HepG2 (cell line): ENCODE results near the gene CARD9. TPM values are rescaled to one million over a fixed set of nuclear protein-coding genes. Genes with fewer than 3 reads are reported as not detected.

Experiments used
- FOXP4 ChIP-seq: sonication (generic); formaldehyde crosslinking; IDR thresholded peaks from 2 replicates; pipeline ENCODE4 v1.4.0; 2020; ENCODE audit warnings: missing genetic modification reagents
- GABPA ChIP-seq, 2 experiments: IDR thresholded peaks; 2 replicates each; pipeline ENCODE4 v1.6.1; 2011 to 2016; ENCODE audit warnings: low read depth in 2 of 2, low read length in 1 of 2, missing biosample characterization in 1 of 2, missing genetic modification characterization in 1 of 2
- ISX ChIP-seq: sonication (generic); formaldehyde crosslinking; conservative IDR thresholded peaks from 2 replicates; pipeline ENCODE4 v1.5.0; 2020; ENCODE audit warnings: missing genetic modification reagents
- KLF11 ChIP-seq: IDR thresholded peaks from 2 replicates; pipeline ENCODE4 v1.6.1; 2016; ENCODE audit warnings: missing compliant biosample characterization
- KMT2B ChIP-seq: IDR thresholded peaks from 2 replicates; pipeline ENCODE4 v1.6.1; 2016; ENCODE audit warnings: missing genetic modification reagents, missing compliant biosample characterization
- MATR3 ChIP-seq: sonication (generic); formaldehyde crosslinking; IDR thresholded peaks from 2 replicates; pipeline ENCODE4 v1.4.0; 2020; ENCODE audit warnings: missing genetic modification reagents
- PCBP1 ChIP-seq: fragments of 200-400 bp; formaldehyde crosslinking; IDR thresholded peaks from 2 replicates; pipeline ENCODE4 v1.6.1; 2017; ENCODE audit warnings: mild to moderate bottlenecking, low read depth, low read length, borderline replicate concordance
- ZBTB20 ChIP-seq: sonication (generic); formaldehyde crosslinking; IDR thresholded peaks from 2 replicates; pipeline ENCODE4 v1.8.1; 2023; ENCODE audit warnings: missing genetic modification reagents, low read depth, mild to moderate bottlenecking, borderline replicate concordance
- ZBTB37 ChIP-seq: sonication (generic); formaldehyde crosslinking; IDR thresholded peaks from 2 replicates; pipeline ENCODE4 v1.4.0; 2020; ENCODE audit warnings: mild to moderate bottlenecking, missing genetic modification reagents
- ZNF121 ChIP-seq: sonication (generic); formaldehyde crosslinking; IDR thresholded peaks from 2 replicates; pipeline ENCODE4 v1.5.0; 2020; ENCODE audit warnings: mild to moderate bottlenecking, missing genetic modification reagents
- ZNF770 ChIP-seq: sonication (generic); formaldehyde crosslinking; IDR thresholded peaks from 2 replicates; pipeline ENCODE4 v1.5.0; 2020; ENCODE audit warnings: mild to moderate bottlenecking, missing genetic modification reagents
- ZSCAN20 ChIP-seq: sonication (generic); formaldehyde crosslinking; IDR thresholded peaks from 2 replicates; pipeline ENCODE4 v1.4.0; 2020; ENCODE audit warnings: missing genetic modification reagents, mild to moderate bottlenecking, borderline replicate concordance
- polyA plus RNA-seq, 8 experiments: library from polyadenylated mRNA; depleted of rRNA in 3 of 8; stranded (reverse) in 7 of 8; unstranded in 1 of 8; fragments of >200 nt; fragmentation: Illumina TruSeq in 4 of 8; extraction: Trizol in 4 of 8; gene quantifications; 2 replicates each; pipeline versions ENCODE4 v1.2.1 to v1.2.3, GENCODE V29; 2011 to 2016; ENCODE audit warnings: low read depth in 4 of 8, missing spikeins in 1 of 8, mixed read lengths in 1 of 8; ENCODE audit not compliant: insufficient read depth in 1 of 8
- total RNA-seq, 5 experiments: library from RNA; depleted of rRNA; stranded (reverse); fragments of >200 nt; fragmentation: Illumina TruSeq; extraction: Trizol; gene quantifications; 2 replicates each; pipeline ENCODE4 v1.2.3, GENCODE V29; 2016; ENCODE audit warnings: low read depth in 1 of 5
- TF ChIP-seq, protein P1 (sequence below): sonication (generic); formaldehyde crosslinking; IDR thresholded peaks from 2 replicates; pipeline ENCODE4 v1.4.0; 2020; ENCODE audit warnings: missing genetic modification reagents
- TF ChIP-seq, protein P2 (sequence below): sonication (generic); formaldehyde crosslinking; IDR thresholded peaks from 2 replicates; pipeline ENCODE4 v1.4.0; 2020; ENCODE audit warnings: missing genetic modification reagents
- TF ChIP-seq, protein P3 (sequence below): sonication (generic); formaldehyde crosslinking; IDR thresholded peaks from 2 replicates; pipeline ENCODE4 v1.4.0; 2020; ENCODE audit warnings: mild to moderate bottlenecking, missing genetic modification reagents

Gene CARD9
- total and polyA plus RNA-seq, 2 of the 13 experiments (the other 11 are each of a cell fraction or from before 2014, with no cell fraction given), result 3.3 to 7.4 TPM

- TF ChIP-seq FOXP4 (CRISPR knock-in tag) (no peak), ZBTB20 (CRISPR knock-in tag) (no peak; the same call in 1 of the 2 replicates), ZNF121 (CRISPR knock-in tag) (no peak), ZNF770 (CRISPR knock-in tag) (no peak), ZSCAN20 (peak; percentile 46; the same call in 1 of the 2 replicates), PCBP1 (no peak), GABPA (IDR thresholded peaks at IDR 0.05; ENCODE audit: low read depth, low read length) (peak; percentile 98), GABPA (CRISPR knock-in tag; IDR thresholded peaks at IDR 0.05; ENCODE audit: low read depth) (peak; percentile 85), KLF11 (CRISPR knock-in tag) (no peak), ZBTB37 (no peak), MATR3 (no peak), ISX (no peak), KMT2B (CRISPR knock-in tag) (no peak; the same call in 1 of the 2 replicates)
- TF ChIP-seq, protein P1, sequence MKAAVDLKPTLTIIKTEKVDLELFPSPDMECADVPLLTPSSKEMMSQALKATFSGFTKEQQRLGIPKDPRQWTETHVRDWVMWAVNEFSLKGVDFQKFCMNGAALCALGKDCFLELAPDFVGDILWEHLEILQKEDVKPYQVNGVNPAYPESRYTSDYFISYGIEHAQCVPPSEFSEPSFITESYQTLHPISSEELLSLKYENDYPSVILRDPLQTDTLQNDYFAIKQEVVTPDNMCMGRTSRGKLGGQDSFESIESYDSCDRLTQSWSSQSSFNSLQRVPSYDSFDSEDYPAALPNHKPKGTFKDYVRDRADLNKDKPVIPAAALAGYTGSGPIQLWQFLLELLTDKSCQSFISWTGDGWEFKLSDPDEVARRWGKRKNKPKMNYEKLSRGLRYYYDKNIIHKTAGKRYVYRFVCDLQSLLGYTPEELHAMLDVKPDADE (CRISPR knock-in tag), result no peak
- TF ChIP-seq, protein P2, sequence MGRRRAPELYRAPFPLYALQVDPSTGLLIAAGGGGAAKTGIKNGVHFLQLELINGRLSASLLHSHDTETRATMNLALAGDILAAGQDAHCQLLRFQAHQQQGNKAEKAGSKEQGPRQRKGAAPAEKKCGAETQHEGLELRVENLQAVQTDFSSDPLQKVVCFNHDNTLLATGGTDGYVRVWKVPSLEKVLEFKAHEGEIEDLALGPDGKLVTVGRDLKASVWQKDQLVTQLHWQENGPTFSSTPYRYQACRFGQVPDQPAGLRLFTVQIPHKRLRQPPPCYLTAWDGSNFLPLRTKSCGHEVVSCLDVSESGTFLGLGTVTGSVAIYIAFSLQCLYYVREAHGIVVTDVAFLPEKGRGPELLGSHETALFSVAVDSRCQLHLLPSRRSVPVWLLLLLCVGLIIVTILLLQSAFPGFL (CRISPR knock-in tag), result no peak
- TF ChIP-seq, protein P3, sequence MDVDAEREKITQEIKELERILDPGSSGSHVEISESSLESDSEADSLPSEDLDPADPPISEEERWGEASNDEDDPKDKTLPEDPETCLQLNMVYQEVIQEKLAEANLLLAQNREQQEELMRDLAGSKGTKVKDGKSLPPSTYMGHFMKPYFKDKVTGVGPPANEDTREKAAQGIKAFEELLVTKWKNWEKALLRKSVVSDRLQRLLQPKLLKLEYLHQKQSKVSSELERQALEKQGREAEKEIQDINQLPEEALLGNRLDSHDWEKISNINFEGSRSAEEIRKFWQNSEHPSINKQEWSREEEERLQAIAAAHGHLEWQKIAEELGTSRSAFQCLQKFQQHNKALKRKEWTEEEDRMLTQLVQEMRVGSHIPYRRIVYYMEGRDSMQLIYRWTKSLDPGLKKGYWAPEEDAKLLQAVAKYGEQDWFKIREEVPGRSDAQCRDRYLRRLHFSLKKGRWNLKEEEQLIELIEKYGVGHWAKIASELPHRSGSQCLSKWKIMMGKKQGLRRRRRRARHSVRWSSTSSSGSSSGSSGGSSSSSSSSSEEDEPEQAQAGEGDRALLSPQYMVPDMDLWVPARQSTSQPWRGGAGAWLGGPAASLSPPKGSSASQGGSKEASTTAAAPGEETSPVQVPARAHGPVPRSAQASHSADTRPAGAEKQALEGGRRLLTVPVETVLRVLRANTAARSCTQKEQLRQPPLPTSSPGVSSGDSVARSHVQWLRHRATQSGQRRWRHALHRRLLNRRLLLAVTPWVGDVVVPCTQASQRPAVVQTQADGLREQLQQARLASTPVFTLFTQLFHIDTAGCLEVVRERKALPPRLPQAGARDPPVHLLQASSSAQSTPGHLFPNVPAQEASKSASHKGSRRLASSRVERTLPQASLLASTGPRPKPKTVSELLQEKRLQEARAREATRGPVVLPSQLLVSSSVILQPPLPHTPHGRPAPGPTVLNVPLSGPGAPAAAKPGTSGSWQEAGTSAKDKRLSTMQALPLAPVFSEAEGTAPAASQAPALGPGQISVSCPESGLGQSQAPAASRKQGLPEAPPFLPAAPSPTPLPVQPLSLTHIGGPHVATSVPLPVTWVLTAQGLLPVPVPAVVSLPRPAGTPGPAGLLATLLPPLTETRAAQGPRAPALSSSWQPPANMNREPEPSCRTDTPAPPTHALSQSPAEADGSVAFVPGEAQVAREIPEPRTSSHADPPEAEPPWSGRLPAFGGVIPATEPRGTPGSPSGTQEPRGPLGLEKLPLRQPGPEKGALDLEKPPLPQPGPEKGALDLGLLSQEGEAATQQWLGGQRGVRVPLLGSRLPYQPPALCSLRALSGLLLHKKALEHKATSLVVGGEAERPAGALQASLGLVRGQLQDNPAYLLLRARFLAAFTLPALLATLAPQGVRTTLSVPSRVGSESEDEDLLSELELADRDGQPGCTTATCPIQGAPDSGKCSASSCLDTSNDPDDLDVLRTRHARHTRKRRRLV (CRISPR knock-in tag), result no peak
Measured at GRCh38 chr9:136400038-136400834, 26.8 kb upstream of the CARD9 start, which contains the start of gene SNAPC4 (continued).
